ENCODE measurements around the gene SENP8.

- TF ChIP-seq CREB5 (CRISPR knock-in tag; IDR thresholded peaks at IDR 0.05; ENCODE audit: low read depth): no peak
- TF ChIP-seq GLIS3 (CRISPR knock-in tag; IDR thresholded peaks at IDR 0.05): no peak
- no peak for TF ChIP-seq ZC3H10 (CRISPR knock-in tag; IDR thresholded peaks at IDR 0.05)
- TF ChIP-seq TSHZ2 (CRISPR knock-in tag; IDR thresholded peaks at IDR 0.05): no peak
- TF ChIP-seq CSDC2 (CRISPR knock-in tag; IDR thresholded peaks at IDR 0.05): no peak
- no peak for TF ChIP-seq ARNTL (CRISPR knock-in tag; IDR thresholded peaks at IDR 0.05; ENCODE audit: borderline replicate concordance, low read depth)
- no peak for TF ChIP-seq ZFP30 (CRISPR knock-in tag; IDR thresholded peaks at IDR 0.05)
- no peak for TF ChIP-seq BACH2 (CRISPR knock-in tag; IDR thresholded peaks at IDR 0.05; ENCODE audit: borderline replicate concordance)
- no peak for TF ChIP-seq SNAI2 (CRISPR knock-in tag; IDR thresholded peaks at IDR 0.05)
Observed at GRCh38 chr15:72113347-72114031, 4.7 kb upstream of the SENP8 start.
